Dermis blood vessel endothelial cell (primary cell): ENCODE data around the gene MGP. TPM values are rescaled to one million over a fixed set of nuclear protein-coding genes. Genes with fewer than 3 reads are reported as not detected.

Experiments used
- DNase-seq: peaks from one replicate; pipeline ENCODE4 v3.0.0; 2010
- total RNA-seq: library from RNA; depleted of rRNA; stranded (reverse); fragments of >200 nt; gene quantifications from 2 replicates; pipeline ENCODE4 v1.2.3, GENCODE V29; 2014

Gene MGP
- total RNA-seq, 1 donor from 2014 or later: 63.0 TPM

DNA sequence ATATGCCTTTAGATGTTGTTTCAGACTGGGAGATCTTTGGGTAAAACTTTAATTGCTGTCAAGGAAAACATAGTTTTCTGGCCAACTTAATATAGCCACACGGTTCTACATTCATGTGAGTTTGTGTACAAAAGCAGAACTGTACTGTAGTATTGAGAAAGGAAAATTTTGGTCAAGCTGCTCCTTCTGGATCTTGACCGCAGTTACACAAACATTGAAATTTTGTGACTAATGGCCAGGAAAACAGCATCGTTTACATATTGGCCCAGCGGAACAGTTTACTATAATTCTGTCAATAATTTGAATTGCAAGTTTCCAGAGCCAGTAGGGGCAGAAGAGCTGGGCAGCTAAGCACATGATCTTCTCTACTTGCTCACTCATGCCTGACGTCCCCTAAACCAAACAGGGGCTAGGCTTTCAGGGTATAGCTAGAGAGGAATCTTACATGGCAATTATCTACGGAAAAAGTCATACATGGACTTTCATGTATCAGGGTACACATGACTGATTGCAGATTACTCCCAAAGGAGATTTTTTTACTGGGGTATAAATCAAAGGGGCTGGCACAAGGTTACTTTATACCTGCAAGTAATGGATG, 31.0 kb downstream of the MGP start:
- no peak for DNase-seq

DNA sequence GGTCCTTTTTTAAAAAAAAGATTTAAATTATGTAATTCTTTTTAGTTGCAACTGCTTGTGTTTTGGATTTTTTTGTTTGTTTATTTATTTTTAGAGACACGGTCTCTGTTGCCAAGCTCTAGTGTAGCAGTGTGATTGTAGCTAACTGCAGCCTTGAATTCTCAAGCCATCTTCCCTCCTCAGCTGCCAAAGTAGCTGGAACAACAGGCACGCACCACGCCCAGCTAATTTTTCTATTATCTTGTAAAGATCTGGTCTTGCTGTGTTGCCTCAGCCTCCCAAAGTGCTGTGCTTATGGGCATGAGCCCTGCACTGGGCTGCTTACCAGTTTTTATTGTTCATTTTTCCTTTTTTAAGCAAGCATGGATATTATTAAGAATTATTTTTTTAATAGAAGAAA, 31.7 kb downstream of the MGP start:
- DNase-seq: no peak

DNA sequence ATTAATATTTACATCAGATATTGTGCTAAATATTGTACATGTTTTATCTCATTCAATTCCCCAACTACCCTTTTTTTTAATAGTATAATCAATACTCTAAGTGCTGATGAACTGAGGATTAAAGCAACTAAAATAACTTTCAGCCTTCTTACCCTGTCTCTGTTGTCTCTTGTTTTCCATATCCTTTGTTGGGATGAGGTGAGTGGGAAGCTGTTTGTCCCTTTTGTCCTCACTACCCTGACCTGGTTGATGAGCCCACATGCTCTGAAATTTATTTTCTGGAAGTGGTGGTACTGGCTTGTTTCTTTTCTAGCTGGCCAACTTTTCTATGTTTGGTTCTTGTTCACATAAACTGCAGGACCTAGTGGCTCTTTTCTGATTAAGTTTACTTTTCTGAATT, 32.8 kb downstream of the MGP start:
- no peak for DNase-seq

DNA sequence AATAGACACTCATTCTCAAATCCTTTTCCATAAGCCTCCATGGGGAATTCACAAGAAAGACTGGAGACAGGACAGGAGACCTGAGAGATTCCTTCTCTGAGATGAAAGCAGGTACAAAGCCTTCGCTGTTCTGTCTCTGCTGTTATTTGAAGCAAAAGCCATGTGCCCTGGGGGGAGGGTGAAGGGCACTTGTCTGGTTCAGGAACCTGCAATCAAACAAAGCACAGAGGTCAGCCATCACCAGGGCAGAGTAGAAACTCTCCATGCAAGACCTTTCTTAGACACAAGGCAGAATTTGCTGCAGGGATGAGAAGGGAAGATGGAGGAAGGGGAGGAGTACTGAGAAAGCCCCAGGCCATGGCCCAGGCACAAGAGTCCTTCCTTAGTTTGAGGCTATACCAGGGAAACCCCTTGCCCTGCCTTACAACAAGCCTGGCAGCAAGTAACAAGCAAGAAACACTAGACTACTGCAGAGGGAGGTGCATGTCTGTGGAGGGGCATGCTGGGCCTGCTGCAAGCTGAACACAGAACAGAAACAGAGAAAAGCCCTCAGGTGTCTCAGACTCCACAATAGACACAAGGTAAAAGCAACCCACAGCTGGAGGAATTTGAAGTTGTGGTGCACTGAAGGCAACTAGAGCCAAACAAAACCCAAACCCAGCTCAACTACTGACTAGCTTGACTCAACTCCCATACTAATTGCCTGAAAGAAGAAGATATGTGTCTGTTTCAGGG, 34.6 kb downstream of the MGP start:
- no peak for DNase-seq

DNA sequence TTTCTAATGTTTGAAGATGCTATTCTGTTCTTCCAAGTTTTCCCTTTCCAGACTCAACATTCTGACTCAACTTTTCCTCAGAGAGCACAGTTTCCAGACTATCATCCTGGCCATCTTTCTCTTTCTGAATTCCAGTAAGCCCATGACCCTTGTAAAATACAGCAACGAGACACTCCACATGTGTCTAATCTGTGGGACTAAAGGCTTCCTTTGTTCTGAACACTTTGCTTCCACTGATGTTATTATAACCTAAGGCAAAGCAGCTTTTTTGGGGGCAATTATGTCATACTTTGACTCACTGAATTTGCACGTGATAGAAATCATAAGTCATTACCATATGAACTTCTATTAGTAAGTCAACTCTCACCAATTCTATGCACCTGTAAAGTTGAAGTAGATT, 36.0 kb downstream of the MGP start:
- DNase-seq: peak; percentile 54

DNA sequence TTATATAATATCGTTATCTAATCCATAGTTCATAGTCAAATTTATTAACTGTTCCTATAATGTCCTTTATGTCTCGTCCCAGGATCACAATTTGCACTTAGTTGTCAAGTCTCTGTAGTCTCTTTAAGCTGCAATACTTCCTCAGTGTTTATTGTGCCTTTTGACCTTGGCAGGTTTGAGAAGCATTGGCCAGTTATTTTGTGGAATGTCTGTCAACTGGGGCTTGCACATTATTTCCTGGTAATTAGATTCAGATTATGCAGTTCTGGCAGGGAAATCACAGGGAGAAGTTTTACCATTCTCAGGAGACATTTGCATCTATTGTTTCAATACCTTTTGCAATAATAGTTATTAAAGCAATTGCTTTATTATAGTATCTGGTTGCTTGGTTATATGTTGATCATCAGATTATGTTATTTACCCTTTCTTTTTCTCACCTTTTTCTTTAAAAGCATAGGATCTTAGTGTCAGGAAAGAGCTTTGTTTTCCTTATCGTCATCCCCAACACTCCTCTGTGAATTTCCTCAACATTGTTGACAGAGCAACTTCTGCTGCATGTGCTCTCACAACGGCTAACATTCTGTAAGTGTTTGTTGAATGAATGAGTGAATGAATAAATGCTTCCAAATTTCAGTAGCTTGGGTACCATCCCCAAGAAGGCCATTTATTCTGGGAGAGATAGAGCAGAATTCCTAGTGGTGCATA, 38.6 kb downstream of the MGP start:
- DNase-seq: peak; percentile 72

DNA sequence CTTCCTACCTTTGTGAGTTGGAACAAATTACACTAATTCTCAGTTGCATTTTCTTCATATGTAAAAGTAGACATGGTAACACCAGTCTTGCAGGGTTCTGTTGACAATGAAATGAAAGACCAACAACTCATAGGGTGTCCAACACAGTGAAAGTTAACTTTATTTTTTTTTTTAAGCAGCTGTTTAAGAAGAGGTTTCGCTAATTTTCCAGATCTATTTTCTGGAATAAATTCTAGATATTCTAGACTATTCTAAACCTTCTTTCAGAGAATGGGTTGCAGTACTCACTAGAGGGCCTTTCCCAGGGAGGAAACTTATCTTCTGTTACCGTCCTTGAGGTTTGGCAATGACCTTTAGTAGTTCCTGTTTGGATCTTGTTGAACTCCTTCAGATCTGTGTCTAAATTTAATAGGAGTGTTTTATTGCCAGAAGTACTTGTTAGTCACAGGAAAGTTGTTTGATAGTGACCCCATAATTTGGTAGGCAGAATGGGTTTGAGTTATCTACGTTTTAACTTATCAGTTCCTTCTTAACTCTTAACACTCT, 39.5 kb downstream of the MGP start:
- DNase-seq: peak; percentile 40

DNA sequence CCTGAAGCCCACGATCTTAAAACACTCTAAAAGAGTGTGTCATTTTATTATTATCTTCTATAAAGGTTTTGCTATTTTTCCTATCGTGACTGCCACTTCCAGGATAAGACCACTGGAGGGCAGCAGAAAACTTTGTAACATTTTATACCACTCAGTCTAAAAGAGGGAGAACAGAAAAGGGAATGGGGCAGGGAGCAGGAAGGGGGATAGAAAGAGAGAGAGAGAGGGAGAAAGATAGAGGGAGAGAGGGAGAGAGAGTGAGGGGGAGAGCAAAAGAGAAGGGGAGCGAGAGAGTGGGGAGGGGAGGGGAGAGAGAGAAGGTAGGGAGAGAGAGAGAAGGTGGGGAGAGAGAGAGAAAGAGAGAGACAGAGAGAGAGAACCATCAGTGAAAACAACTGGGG, 40.3 kb downstream of the MGP start:
- DNase-seq: peak; percentile 76

DNA sequence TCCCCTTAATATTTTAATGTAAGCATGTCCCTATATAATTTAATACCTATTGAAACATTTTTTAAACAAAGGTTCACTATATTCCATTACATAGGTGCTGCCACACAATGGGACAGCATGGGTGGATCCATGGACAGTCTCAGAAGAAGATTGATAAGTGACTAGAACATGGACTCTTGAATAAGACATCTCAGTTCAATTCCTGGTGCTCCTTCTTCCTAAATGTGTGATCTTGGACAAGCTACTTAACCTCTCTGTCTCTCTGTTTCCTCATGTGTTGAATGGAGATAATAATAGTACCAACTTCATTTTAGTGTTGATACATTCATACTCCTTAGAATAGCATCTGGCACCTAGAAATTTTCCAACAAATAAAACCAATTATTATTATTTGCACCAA, 41.3 kb downstream of the MGP start:
- DNase-seq: no peak

DNA sequence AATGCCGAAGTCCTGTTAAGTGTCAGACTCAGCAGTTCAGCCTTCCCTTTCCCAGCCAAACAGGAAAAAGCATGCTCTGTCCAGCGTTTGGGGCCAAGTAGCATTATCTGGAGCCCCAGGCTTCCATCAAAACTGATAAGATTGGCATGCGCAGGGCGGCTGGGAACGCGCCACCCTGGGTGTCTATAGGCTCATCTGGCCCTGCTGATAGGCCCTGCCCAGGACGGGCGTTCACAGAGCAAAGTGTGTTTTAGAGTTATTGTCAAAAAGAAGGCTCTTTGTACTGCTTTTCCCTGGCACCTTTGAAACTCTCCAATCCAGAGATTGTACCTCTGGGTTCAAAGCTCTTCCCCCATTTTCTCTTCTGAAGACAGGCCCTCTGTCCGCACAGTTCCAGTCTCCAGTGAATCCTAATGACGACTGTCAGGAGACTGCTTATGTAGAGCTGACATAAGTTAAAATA, 42.2 kb downstream of the MGP start, which contains the start of gene ART4:
TSS of gene ART4 (minus strand) at position 102 of the 463 bp plus-strand sequence. CDS start 413 bp downstream, outside the sequence.
- peak; percentile 75 for DNase-seq

DNA sequence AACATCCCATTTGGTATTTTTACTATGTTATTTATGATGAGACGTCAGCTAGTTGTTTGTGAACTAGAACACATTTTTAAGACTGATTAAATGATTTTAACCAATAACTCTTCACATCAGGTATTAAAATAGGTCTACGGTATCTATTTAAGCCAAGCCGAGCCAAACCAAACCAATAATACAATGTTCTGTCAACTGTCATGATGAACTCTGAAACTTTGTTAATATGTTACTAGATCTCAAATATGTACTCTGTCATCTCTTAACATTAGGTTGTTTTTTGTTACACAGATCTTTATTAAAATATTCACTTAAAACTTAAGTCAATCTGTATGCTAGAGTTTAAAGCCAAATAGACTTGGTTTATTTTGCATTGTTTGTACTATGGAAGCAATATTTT, 43.3 kb downstream of the MGP start:
- DNase-seq: no peak

DNA sequence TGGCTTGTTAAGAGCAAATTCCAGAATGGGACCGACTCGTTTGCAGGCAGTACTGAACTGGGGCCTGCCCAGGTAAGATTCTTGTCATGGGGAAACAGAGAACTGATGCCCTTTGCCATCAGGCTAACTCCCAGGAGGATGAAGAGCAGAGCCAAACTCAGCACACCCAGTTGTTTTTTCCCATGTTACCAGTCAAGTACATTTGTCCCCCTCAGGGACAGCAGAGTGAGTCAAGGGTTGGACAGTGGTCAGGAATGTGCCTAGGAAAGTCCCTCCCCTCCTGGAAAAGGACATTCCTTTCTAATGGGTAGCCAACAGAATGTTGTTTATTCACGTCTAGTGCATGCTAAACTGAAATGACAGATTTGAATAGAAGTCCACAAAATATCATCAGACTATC, 43.9 kb downstream of the MGP start:
- DNase-seq: peak; percentile 80

DNA sequence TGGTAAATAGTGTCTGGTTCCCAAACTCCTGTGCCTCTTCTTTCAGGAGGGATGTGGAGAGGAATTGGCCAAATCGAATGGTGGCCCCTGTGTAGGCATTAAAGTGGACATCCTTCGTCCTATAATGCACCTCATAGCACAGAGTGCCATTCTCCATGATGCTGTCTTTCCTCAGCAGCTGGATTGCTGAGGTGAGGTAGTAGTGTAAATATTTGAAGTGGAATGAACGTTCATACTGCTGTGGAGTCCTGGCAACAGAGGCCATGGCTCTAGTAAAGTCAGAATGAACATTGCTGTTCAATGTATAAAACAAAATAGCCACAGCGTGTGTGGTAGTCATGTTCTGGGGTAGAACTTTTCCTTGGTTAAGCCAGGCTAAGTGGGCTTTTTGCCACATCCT, 45.0 kb downstream of the MGP start:
- DNase-seq: no peak

DNA sequence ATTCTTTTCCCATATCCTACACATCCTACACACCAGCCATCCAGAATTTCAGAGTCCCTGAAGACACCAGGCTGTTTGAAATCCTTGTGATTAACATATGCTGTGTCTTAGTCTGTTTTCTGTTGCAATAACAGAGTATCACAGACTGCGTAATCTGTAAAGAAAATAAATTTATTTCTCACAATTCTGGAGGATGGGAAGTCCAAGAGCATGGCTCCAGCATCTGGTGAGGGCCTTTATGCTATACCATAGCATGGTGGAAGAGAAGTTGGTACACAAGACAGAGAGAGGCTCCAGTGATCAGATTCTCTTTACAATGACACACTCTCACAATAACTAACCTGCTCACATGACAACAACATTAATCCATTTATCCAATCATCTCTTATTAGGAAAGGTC, 46.4 kb downstream of the MGP start:
- no peak for DNase-seq

DNA sequence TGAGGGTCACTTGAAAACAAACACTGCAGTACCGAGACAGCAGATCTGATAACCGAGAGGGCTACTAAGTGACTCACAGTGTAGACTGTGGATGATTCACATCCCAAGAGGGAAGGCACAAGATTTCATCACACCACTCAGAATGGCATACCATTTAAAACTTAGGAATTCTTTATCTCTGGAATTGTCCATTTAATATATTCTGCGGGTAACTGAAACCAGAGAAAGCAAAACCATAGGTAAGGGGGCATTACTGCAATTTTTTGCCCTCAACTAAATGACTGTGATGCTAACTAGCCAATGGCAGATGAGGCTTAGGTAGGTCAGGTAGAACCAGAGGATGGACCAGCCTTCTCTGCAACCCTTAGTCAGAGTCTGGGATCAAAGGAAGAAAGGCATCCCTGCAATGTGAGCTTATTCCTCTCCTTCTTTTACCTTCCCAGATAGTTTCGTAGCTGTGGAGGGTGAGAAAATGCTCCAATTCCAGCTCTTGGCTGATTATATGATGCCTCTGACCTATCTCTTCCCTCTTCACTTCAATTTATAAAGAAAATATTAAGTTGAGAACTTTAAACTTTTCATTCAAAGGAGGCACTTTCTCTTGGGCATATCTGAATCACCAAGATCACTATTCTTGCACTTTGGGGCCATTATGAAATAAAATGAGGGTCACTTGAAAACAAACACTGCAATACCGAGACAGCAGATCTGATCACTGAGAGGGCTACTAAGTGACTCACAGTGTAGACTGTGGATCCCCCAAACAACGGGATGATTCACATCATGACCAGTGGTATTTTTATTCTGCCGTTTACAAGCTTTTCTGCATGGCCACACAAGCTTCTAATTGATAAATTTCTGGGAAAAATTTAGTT, 49.1 kb downstream of the MGP start:
- DNase-seq: peak; percentile 81

DNA sequence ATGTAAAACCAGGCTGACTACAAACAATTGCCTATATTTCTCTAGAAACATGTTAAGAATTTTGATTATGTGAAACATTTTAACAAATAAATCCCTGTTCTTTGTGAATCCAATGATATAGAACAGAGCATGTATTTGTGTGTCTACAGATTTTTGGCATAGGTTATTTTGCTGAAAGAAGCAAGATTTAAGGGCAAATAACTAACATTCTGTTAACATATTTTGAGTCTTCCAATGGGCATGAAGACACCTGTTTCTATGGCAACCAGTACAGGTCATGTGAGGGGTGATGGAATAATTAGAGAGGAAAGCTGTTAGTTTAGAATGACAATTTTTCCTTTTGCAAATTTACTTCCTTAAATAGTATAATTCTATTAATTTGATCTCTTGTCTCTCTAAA, 51.1 kb downstream of the MGP start:
- peak; percentile 23 for DNase-seq

DNA sequence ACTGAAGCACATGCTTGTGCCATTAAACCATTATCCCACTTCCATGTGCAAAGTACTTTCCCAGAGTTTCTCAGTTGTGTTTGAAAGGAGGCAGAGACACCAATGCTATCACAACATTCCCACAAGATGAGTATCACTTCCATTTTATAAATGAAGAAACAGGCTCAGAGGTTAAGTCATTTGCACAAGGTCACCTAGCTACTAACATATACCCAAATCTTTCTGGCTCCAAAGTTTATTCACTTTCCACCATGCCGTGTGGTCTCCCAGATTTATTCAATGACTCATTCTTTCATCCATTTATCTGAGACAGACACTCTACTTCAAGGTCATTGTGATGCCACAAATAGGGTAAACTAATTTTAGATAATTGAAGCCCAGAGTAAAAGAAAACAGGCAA, 51.7 kb downstream of the MGP start:
- DNase-seq: no peak

DNA sequence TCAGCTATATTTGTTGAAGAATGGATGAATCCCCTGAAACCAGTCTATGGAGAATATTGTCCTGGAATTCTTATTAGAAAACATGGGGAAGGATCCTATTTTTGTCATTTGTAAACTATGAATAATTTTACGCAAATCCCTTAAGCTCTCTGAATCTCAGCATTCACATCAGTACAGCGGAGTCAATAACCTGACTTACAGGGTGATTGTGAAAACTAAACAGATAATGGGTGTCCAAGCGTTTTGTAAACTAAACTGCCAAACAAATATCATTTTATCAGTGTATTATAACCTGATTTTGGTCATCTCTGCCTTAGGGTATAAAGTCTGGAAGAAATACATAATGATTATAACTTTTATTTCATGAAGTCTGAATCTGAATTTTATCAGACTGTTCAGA, 52.3 kb downstream of the MGP start:
- DNase-seq: no peak
